AG09309 (cell line): Measurements from ENCODE around the gene CEP135.

ENCODE experiments used
- DNase-seq: peaks from one replicate; pipeline ENCODE4 v3.0.0-alpha.2; 2010; ENCODE audit warnings: low read depth
- H3K4me3 ChIP-seq: 2 replicates; pipeline ENCODE4 v1.5.1; 2011; ENCODE audit warnings: mild to moderate bottlenecking, low read depth, low read length, moderate library complexity; ENCODE audit not compliant: control insufficient read depth
- CTCF ChIP-seq: IDR thresholded peaks from 2 replicates; pipeline ENCODE4 v1.5.1; 2011; ENCODE audit warnings: mild to moderate bottlenecking, low read depth, low read length, inconsistent platforms; ENCODE audit not compliant: insufficient read depth, control insufficient read depth; ENCODE audit errors: missing control alignments

CEP135 gene

GRCh38 chr4:55938481-55938880 is 10.3 kb upstream of the CEP135 start:
- DNase-seq = no peak
- TF ChIP-seq CTCF = no peak
- H3K4me3 ChIP-seq = no peak overlapping the region

- no peak for DNase-seq
- no peak for TF ChIP-seq CTCF
- no peak overlapping the region for H3K4me3 ChIP-seq
Measured at GRCh38 chr4:55939421-55939820, 9.3 kb upstream of the CEP135 start.

GRCh38 chr4:55941881-55942396 is 6.8 kb upstream of the CEP135 start:
- no peak for DNase-seq
- H3K4me3 ChIP-seq = no peak overlapping the region
- no peak for TF ChIP-seq CTCF

GRCh38 chr4:55947254-55947882 is 1.4 kb upstream of the CEP135 start:
- no peak for TF ChIP-seq CTCF
- H3K4me3 ChIP-seq = peak overlapping the region; percentile 57
- DNase-seq = no peak

GRCh38 chr4:55947912-55948725 is 626 bp upstream of the CEP135 start:
- no peak for TF ChIP-seq CTCF
- peak overlapping the region; percentile 57 for H3K4me3 ChIP-seq
- peak; percentile 60 for DNase-seq

GRCh38 chr4:55949482-55949802 is 697 bp downstream of the CEP135 start:
- no peak for DNase-seq
- TF ChIP-seq CTCF = no peak
- peak overlapping the region; percentile 57 for H3K4me3 ChIP-seq
